Dendritic cell treated with granulocyte-macrophage colony-stimulating factor and Interleukin-4, amounts not matched to agents 40 ng/mL and 50 ng/mL, for 4 days (primary cell): ENCODE data around the gene RHO.
A peak's percentile ranks its signal among the peaks of the same experiment; 100 is the strongest.

ENCODE experiments used
- H3K27ac Mint-ChIP-seq: one replicate; pipeline ENCODE4 v1.8.0; 2022; ENCODE audit warnings: mild to moderate bottlenecking, mixed read lengths
- H3K27me3 Mint-ChIP-seq: one replicate; pipeline ENCODE4 v1.8.0; 2022; ENCODE audit warnings: mild to moderate bottlenecking, mixed read lengths
- H3K36me3 Mint-ChIP-seq: one replicate; pipeline ENCODE4 v1.8.0; 2022; ENCODE audit warnings: low read depth, mixed read lengths
- H3K4me1 Mint-ChIP-seq: one replicate; pipeline ENCODE4 v1.8.0; 2022; ENCODE audit warnings: low read depth, mixed read lengths
- H3K4me3 Mint-ChIP-seq: one replicate; pipeline ENCODE4 v1.8.0; 2022; ENCODE audit warnings: mild to moderate bottlenecking, moderate library complexity, mixed read lengths
- H3K9me3 Mint-ChIP-seq: one replicate; pipeline ENCODE4 v1.8.0; 2022; ENCODE audit warnings: mixed read lengths
- intact Hi-C: fragments of 100-400 bp; cut with micrococcal nuclease; formaldehyde crosslinking; loops from one replicate; pipeline ENCODE4 v1.15.0; 2022

The RHO gene

GRCh38 chr3:129519896-129520715, 8.3 kb upstream of the RHO start:
- intact Hi-C loops = no loop called here
- Mint-ChIP-seq H3K4me1 (peaks cover 13% of the 10 kb centered on the region), H3K36me3 (peaks cover 30% of the 10 kb centered on the region), H3K27me3 (no peaks in the 10 kb centered on the region), H3K9me3 (no peaks in the 10 kb centered on the region), H3K4me3 (no peak overlapping the region), H3K27ac (no peak overlapping the region)

- Mint-ChIP-seq H3K27me3 (no peaks in the 10 kb centered on the region), H3K36me3 (peaks cover 22% of the 10 kb centered on the region), H3K4me3 (no peak overlapping the region), H3K4me1 (peaks cover 21% of the 10 kb centered on the region), H3K9me3 (no peaks in the 10 kb centered on the region), H3K27ac (no peak overlapping the region)
- intact Hi-C loops = no loop called here
Measured at GRCh38 chr3:129520960-129521359, 7.5 kb upstream of the RHO start.

GRCh38 chr3:129521611-129522010, 6.8 kb upstream of the RHO start:
- H3K4me1 Mint-ChIP-seq = peaks cover 28% of the 10 kb centered on the region
- H3K36me3 Mint-ChIP-seq = peaks cover 15% of the 10 kb centered on the region
- no peak overlapping the region for H3K4me3 Mint-ChIP-seq
- H3K9me3 Mint-ChIP-seq = no peaks in the 10 kb centered on the region
- no peaks in the 10 kb centered on the region for H3K27me3 Mint-ChIP-seq
- intact Hi-C loops = no loop called here
- no peak overlapping the region for H3K27ac Mint-ChIP-seq

GRCh38 chr3:129522953-129523352, 5.5 kb upstream of the RHO start:
- Mint-ChIP-seq H3K27ac (peak overlapping the region; percentile 57), H3K4me1 (peaks cover 41% of the 10 kb centered on the region), H3K27me3 (no peaks in the 10 kb centered on the region), H3K36me3 (peaks cover 7% of the 10 kb centered on the region), H3K4me3 (no peak overlapping the region), H3K9me3 (no peaks in the 10 kb centered on the region)
- intact Hi-C loops = no loop called here

GRCh38 chr3:129524081-129524480, 4.4 kb upstream of the RHO start:
- Mint-ChIP-seq H3K27me3 (no peaks in the 10 kb centered on the region), H3K4me1 (peaks cover 52% of the 10 kb centered on the region), H3K4me3 (no peak overlapping the region), H3K36me3 (peaks cover 7% of the 10 kb centered on the region), H3K9me3 (no peaks in the 10 kb centered on the region), H3K27ac (no peak overlapping the region)
- intact Hi-C loops = no loop called here

- H3K27me3 Mint-ChIP-seq = no peaks in the 10 kb centered on the region
- intact Hi-C loops = no loop called here
- H3K9me3 Mint-ChIP-seq = no peaks in the 10 kb centered on the region
- no peak overlapping the region for H3K4me3 Mint-ChIP-seq
- H3K4me1 Mint-ChIP-seq = peaks cover 66% of the 10 kb centered on the region
- H3K36me3 Mint-ChIP-seq = no peaks in the 10 kb centered on the region
- peak overlapping the region; percentile 74 for H3K27ac Mint-ChIP-seq
Measured at GRCh38 chr3:129525341-129525968, 3.0 kb upstream of the RHO start.

- Mint-ChIP-seq H3K36me3 (no peaks in the 10 kb centered on the region), H3K4me3 (no peak overlapping the region), H3K4me1 (peaks cover 73% of the 10 kb centered on the region), H3K27me3 (no peaks in the 10 kb centered on the region), H3K27ac (peak overlapping the region; percentile 74), H3K9me3 (no peaks in the 10 kb centered on the region)
- intact Hi-C loops = no loop called here
Measured at GRCh38 chr3:129526121-129526900, 2.1 kb upstream of the RHO start.

- Mint-ChIP-seq H3K27me3 (no peaks in the 10 kb centered on the region), H3K9me3 (no peaks in the 10 kb centered on the region), H3K36me3 (no peaks in the 10 kb centered on the region), H3K27ac (peak overlapping the region; percentile 67), H3K4me3 (no peak overlapping the region), H3K4me1 (peaks cover 78% of the 10 kb centered on the region)
- intact Hi-C loops = no loop called here
Measured at GRCh38 chr3:129527262-129527661, 1.2 kb upstream of the RHO start.

- Mint-ChIP-seq H3K36me3 (no peaks in the 10 kb centered on the region), H3K4me3 (no peak overlapping the region), H3K27me3 (no peaks in the 10 kb centered on the region), H3K9me3 (no peaks in the 10 kb centered on the region), H3K4me1 (peaks cover 70% of the 10 kb centered on the region), H3K27ac (no peak overlapping the region)
- intact Hi-C loops = no loop called here
Measured at GRCh38 chr3:129529436-129530210, 1.2 kb downstream of the RHO start.

GRCh38 chr3:129530251-129530791, 1.9 kb downstream of the RHO start:
- Mint-ChIP-seq H3K27me3 (no peaks in the 10 kb centered on the region), H3K4me1 (peaks cover 63% of the 10 kb centered on the region), H3K27ac (no peak overlapping the region), H3K36me3 (no peaks in the 10 kb centered on the region), H3K9me3 (no peaks in the 10 kb centered on the region), H3K4me3 (no peak overlapping the region)
- intact Hi-C loops = no loop called here

GRCh38 chr3:129530821-129531220, 2.4 kb downstream of the RHO start:
- Mint-ChIP-seq H3K27ac (no peak overlapping the region), H3K27me3 (peaks cover 3% of the 10 kb centered on the region), H3K4me1 (peaks cover 58% of the 10 kb centered on the region), H3K36me3 (no peaks in the 10 kb centered on the region), H3K4me3 (no peak overlapping the region), H3K9me3 (no peaks in the 10 kb centered on the region)
- intact Hi-C loops = no loop called here

GRCh38 chr3:129531699-129532098, 3.3 kb downstream of the RHO start:
- no peak overlapping the region for H3K4me3 Mint-ChIP-seq
- H3K27me3 Mint-ChIP-seq = peaks cover 4% of the 10 kb centered on the region
- H3K36me3 Mint-ChIP-seq = no peaks in the 10 kb centered on the region
- peaks cover 50% of the 10 kb centered on the region for H3K4me1 Mint-ChIP-seq
- H3K9me3 Mint-ChIP-seq = no peaks in the 10 kb centered on the region
- intact Hi-C loops = no loop called here
- no peak overlapping the region for H3K27ac Mint-ChIP-seq

GRCh38 chr3:129532261-129532660, 3.8 kb downstream of the RHO start:
- H3K27me3 Mint-ChIP-seq = peaks cover 8% of the 10 kb centered on the region
- H3K4me3 Mint-ChIP-seq = no peak overlapping the region
- H3K4me1 Mint-ChIP-seq = peaks cover 44% of the 10 kb centered on the region
- H3K27ac Mint-ChIP-seq = no peak overlapping the region
- H3K9me3 Mint-ChIP-seq = no peaks in the 10 kb centered on the region
- intact Hi-C loops = no loop called here
- H3K36me3 Mint-ChIP-seq = no peaks in the 10 kb centered on the region
